C4-2B (cell line): ENCODE measurements around the gene STEAP2.

Experiments
- H3K27ac ChIP-seq: fragments of 450-650 bp; 2 replicates; pipeline ENCODE4 v1.5.1; 2017
- ZFX ChIP-seq: fragments of 450-650 bp; IDR thresholded peaks from 2 replicates; pipeline ENCODE4 v1.6.1; 2017
- TF ChIP-seq, protein P1 (sequence below): fragments of 450-650 bp; conservative IDR thresholded peaks from 2 replicates; pipeline ENCODE4 v1.5.1; 2017; ENCODE audit warnings: mild to moderate bottlenecking

Gene STEAP2

GRCh38 chr7:90172624-90173023 is 38.9 kb upstream of the STEAP2 start:
- H3K27ac ChIP-seq: no peak overlapping the region
- TF ChIP-seq, protein P1, sequence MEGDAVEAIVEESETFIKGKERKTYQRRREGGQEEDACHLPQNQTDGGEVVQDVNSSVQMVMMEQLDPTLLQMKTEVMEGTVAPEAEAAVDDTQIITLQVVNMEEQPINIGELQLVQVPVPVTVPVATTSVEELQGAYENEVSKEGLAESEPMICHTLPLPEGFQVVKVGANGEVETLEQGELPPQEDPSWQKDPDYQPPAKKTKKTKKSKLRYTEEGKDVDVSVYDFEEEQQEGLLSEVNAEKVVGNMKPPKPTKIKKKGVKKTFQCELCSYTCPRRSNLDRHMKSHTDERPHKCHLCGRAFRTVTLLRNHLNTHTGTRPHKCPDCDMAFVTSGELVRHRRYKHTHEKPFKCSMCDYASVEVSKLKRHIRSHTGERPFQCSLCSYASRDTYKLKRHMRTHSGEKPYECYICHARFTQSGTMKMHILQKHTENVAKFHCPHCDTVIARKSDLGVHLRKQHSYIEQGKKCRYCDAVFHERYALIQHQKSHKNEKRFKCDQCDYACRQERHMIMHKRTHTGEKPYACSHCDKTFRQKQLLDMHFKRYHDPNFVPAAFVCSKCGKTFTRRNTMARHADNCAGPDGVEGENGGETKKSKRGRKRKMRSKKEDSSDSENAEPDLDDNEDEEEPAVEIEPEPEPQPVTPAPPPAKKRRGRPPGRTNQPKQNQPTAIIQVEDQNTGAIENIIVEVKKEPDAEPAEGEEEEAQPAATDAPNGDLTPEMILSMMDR: no peak
- no peak for TF ChIP-seq ZFX

GRCh38 chr7:90173127-90173844 is 38.3 kb upstream of the STEAP2 start:
- H3K27ac ChIP-seq: peak overlapping the region; percentile 4
- TF ChIP-seq, protein P1: no peak
- TF ChIP-seq ZFX: no peak

DNA sequence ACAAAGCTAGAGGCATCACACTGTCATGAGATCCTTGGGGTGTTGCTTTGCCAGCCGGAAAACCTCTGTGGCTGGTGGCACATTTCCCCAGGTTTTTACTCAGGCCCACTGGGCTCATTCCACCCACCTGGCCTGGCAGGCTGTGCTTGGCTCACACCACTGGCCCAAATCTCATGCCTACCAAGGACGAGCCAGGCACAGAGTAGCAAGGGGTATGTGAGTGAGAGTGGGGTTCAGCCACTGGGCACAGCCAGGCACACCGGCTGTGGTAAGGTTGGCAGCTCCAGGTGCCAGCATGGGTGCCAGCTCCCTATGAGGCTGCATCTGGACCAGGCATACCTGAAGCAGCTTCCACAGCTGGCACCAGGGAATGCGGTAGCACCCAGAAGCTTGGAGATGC is 35.9 kb upstream of the STEAP2 start:
- peak overlapping the region; percentile 4; the same call in 1 of the 2 replicates for H3K27ac ChIP-seq
- no peak for TF ChIP-seq ZFX
- TF ChIP-seq, protein P1: no peak

DNA sequence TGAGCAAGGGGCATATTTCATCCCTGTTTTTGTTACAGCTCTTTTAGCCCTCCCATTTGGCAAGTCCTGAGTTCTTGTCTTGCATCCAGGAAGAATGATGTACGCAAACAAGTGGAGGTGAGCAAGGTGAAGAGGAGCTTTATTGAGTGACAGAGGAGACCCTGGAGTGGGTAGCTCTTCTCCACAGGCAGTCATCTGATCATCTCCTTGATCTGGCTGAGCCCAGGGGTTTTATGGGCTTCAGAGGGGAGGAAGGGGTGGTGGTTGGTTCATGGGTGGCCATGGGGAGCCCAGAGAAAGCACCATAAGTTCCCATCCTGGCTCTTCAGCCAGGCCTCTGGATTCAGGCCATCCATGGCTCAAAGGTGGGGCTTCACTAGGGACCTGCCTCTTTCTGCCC is 35.3 kb upstream of the STEAP2 start:
- TF ChIP-seq, protein P1: no peak
- no peak for TF ChIP-seq ZFX
- peak overlapping the region; percentile 4; the same call in 1 of the 2 replicates for H3K27ac ChIP-seq

DNA sequence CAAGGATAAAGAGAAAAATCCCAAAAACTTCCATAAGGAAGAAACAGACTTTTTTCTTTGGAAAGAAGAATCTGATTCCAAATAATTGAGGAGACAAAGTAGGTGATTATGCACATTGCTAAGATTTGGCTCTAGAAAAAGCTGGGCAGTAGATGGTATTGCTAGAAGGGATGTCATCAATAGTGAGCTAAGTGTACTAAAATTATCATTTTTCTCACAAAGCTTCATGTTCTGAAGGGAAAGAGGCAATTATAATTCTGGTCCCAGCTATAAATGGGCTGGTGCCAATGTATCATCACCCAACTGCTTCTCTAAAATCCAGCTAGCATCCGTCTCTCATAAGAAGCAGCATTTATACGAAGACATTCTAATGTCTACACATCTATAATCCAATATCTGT is 33.4 kb upstream of the STEAP2 start:
- H3K27ac ChIP-seq: peak overlapping the region; percentile 63; the same call in 1 of the 2 replicates
- no peak for TF ChIP-seq ZFX
- TF ChIP-seq, protein P1: no peak

DNA sequence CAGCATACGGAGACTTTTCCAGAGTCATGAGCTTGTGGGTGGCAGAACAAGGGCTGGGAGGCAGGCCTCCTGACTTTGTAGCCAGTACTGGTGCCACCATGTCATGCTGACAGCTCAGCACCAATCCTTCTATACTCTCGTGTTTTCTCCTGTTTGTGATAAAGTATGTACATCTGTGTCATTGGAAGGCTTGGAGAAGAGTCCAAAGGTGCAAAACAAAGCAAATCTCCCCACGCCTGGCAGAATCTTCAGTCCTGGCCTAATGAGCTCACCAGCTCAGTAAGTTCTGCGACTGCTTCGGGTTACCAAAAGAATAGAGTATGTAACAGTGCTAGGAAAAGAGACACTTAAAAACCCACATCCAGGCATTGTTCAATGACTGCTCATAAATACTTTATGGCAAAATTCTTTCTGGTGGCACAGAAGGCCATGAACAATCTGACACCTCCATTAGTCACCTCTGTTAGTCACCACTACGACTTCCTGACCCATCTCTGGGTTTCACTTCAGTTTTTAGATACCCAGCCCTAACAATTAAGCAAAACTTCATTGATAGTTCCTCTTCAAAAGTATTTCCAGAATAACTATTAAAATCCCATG is 32.8 kb upstream of the STEAP2 start:
- no peak for TF ChIP-seq ZFX
- TF ChIP-seq, protein P1: no peak
- peak overlapping the region; percentile 63 for H3K27ac ChIP-seq

GRCh38 chr7:90180011-90180585 is 31.4 kb upstream of the STEAP2 start:
- TF ChIP-seq ZFX: no peak
- TF ChIP-seq, protein P1: no peak
- H3K27ac ChIP-seq: no peak overlapping the region
